Endothelial cell of umbilical vein (primary cell): ENCODE measurements around the gene ENPP3. TPM values are rescaled to one million over a fixed set of nuclear protein-coding genes. Genes with fewer than 3 reads are reported as not detected.
A peak's percentile ranks its signal among the peaks of the same experiment; 100 is the strongest.

ENCODE experiments used
- BruUV-seq: library from RNA; stranded (reverse); fragments of 400-500 nt; replicated peaks from 2 replicates; lab custom pipeline; 2021; lab: Mats Ljungman, UMichigan
- CTCF ChIA-PET: fragments of 300-600, 350-600 bp; sonication (Branson Sonifier 250); formaldehyde crosslinking; loops from one replicate; lab custom pipeline; 2021; ENCODE audit warnings: antibody characterized with exemption, inconsistent platforms; lab: Charles Lee
- POLR2A ChIA-PET: fragments of 300-600, 350-600 bp; sonication (Branson Sonifier 250); formaldehyde crosslinking; loops from one replicate; lab custom pipeline; 2021; ENCODE audit warnings: antibody characterized with exemption, inconsistent platforms; lab: Charles Lee
- DNase-seq: peaks from one replicate; pipeline ENCODE4 v3.0.0-alpha.2; 2011; ENCODE audit warnings: low read depth, low spot score
- FAIRE-seq: peaks from 2 replicates; lab custom pipeline; 2011; peaks lifted over from hg19 to GRCh38; lab: Jason Lieb, UNC
- H2AFZ ChIP-seq: 2 replicates; pipeline ENCODE4 v1.6.0; 2012; ENCODE audit warnings: low read depth, low read length, control low read depth, inconsistent platforms
- H3K27ac ChIP-seq: 2 replicates; pipeline ENCODE4 v1.5.1; 2011; ENCODE audit warnings: low read depth, mild to moderate bottlenecking, control low read depth, low read length, moderate library complexity; ENCODE audit not compliant: insufficient read depth
- H3K27me3 ChIP-seq, 2 experiments: 2 replicates each; pipeline versions ENCODE4 v1.6.0 to v1.6.1; 2011; ENCODE audit warnings: low read length in 2 of 2, mixed read lengths in 1 of 2; ENCODE audit not compliant: control insufficient read depth in 2 of 2, insufficient read depth in 2 of 2
- H3K36me3 ChIP-seq, 2 experiments: 2 replicates in 1 of 2; 3 replicates in 1 of 2; pipeline ENCODE4 v1.5.1; 2011; ENCODE audit warnings: low read length in 2 of 2, mild to moderate bottlenecking in 1 of 2, moderate library complexity in 1 of 2; ENCODE audit not compliant: control insufficient read depth in 2 of 2, insufficient read depth in 2 of 2; ENCODE audit errors: extremely low read depth in 1 of 2
- H3K4me1 ChIP-seq: 3 replicates; pipeline ENCODE4 v1.5.1; 2011; ENCODE audit warnings: mild to moderate bottlenecking, low read length; ENCODE audit not compliant: control insufficient read depth, insufficient read depth; ENCODE audit errors: extremely low read depth
- H3K4me2 ChIP-seq: 2 replicates; pipeline ENCODE4 v1.6.1; 2011; ENCODE audit warnings: low read length, control low read depth, mixed read lengths; ENCODE audit not compliant: insufficient read depth
- H3K4me3 ChIP-seq, 3 experiments: fragments of 200-600 bp in 1 of 3; sonication (generic), shearing (Covaris generic) in 1 of 3; replicated peaks in 1 of 3; 2 replicates each; pipeline ENCODE4 v1.5.1; 2011 to 2016; ENCODE audit warnings: control low read depth in 3 of 3, low read length in 3 of 3, mild to moderate bottlenecking in 2 of 3, inconsistent platforms in 1 of 3, low read depth in 1 of 3, moderate library complexity in 1 of 3; ENCODE audit not compliant: insufficient read depth in 1 of 3
- H3K79me2 ChIP-seq: 2 replicates; pipeline ENCODE4 v1.6.0; 2012; ENCODE audit warnings: low read length, inconsistent platforms; ENCODE audit not compliant: control insufficient read depth, insufficient read depth
- H3K9ac ChIP-seq: replicated peaks from 2 replicates; pipeline ENCODE3; 2011; ENCODE audit warnings: low read length, control low read depth; ENCODE audit not compliant: insufficient read depth; ENCODE audit errors: extremely low read depth
- H3K9me1 ChIP-seq: replicated peaks from 3 replicates; pipeline ENCODE4 v1.6.0; 2011; ENCODE audit warnings: mild to moderate bottlenecking, low read length; ENCODE audit not compliant: control insufficient read depth, insufficient read depth; ENCODE audit errors: extremely low read depth
- H3K9me3 ChIP-seq: replicated peaks from 2 replicates; pipeline ENCODE4 v1.5.1; 2012; ENCODE audit warnings: low read length, inconsistent platforms; ENCODE audit not compliant: control insufficient read depth, insufficient read depth
- H4K20me1 ChIP-seq: replicated peaks from 2 replicates; pipeline ENCODE3; 2011; ENCODE audit warnings: mild to moderate bottlenecking, low read length; ENCODE audit not compliant: control insufficient read depth, insufficient read depth; ENCODE audit errors: extremely low read depth
- EZH2 ChIP-seq: IDR thresholded peaks from 2 replicates; pipeline ENCODE4 v1.6.1; 2012; ENCODE audit warnings: borderline replicate concordance, low read depth, mild to moderate bottlenecking, moderate library complexity, low read length, inconsistent platforms; ENCODE audit not compliant: severe bottlenecking
- FOS ChIP-seq: IDR thresholded peaks from 2 replicates; pipeline ENCODE4 v1.6.1; 2011; ENCODE audit warnings: mild to moderate bottlenecking, low read length, moderate library complexity, borderline replicate concordance; ENCODE audit not compliant: insufficient read depth
- GATA2 ChIP-seq: IDR thresholded peaks from 2 replicates; pipeline ENCODE4 v1.7.0; 2011; ENCODE audit warnings: low read depth, mild to moderate bottlenecking, moderate library complexity, mixed read lengths, low read length; ENCODE audit not compliant: insufficient read length, insufficient read depth
- JUN ChIP-seq: IDR thresholded peaks from 2 replicates; pipeline ENCODE4 v1.6.1; 2011; ENCODE audit warnings: borderline replicate concordance, low read depth; ENCODE audit not compliant: insufficient read length, insufficient read depth
- MAX ChIP-seq: IDR thresholded peaks from 2 replicates; pipeline ENCODE4 v1.6.1; 2011; ENCODE audit not compliant: insufficient read depth, insufficient read length
- MYC ChIP-seq: IDR thresholded peaks from one replicate; pipeline ENCODE4 v1.6.1; 2011; ENCODE audit warnings: mild to moderate bottlenecking, low read depth, low read length
- POLR2A ChIP-seq: IDR thresholded peaks from 2 replicates; pipeline ENCODE4 v1.6.1; 2012; ENCODE audit warnings: low read depth, mild to moderate bottlenecking, control low read depth, low read length
- POLR2AphosphoS5 ChIP-seq: IDR thresholded peaks from 2 replicates; pipeline ENCODE4 v1.6.1; 2012; ENCODE audit warnings: low read depth, mild to moderate bottlenecking, control low read depth, low read length, moderate library complexity; ENCODE audit not compliant: insufficient read depth
- dilution Hi-C: fragments of 300-500 bp; cut with MboI; formaldehyde crosslinking; loops from one replicate; pipeline ENCODE4 v1.15.0; 2019; ENCODE audit warnings: low sequenced_read_pairs; ENCODE audit not compliant: extremely low pct_ligation_motif_present
- intact Hi-C: fragments of 100-400 bp; cut with micrococcal nuclease; formaldehyde crosslinking; loops from one replicate; pipeline ENCODE4 v1.10.0; 2022
- polyA plus RNA-seq, 4 experiments: library from polyadenylated mRNA; depleted of rRNA in 3 of 4; stranded (reverse) in 3 of 4; unstranded in 1 of 4; fragments of >200 nt; gene quantifications; 2 replicates each; pipeline versions ENCODE4 v1.2.1 to v1.2.3, GENCODE V29; 2011 to 2012; ENCODE audit warnings: missing spikeins in 1 of 4
- total RNA-seq: library from RNA; stranded (reverse); gene quantifications from 2 replicates; pipeline ENCODE4 v1.2.3, GENCODE V29; 2021
- TF ChIP-seq, protein P1 (sequence below), 2 donors: IDR thresholded peaks; 1 replicate in 1 of 2; 2 replicates in 1 of 2; pipeline ENCODE4 v1.5.1; 2011; ENCODE audit warnings: low read length in 2 of 2, mild to moderate bottlenecking in 2 of 2, moderate library complexity in 2 of 2, control low read depth in 1 of 2, inconsistent platforms in 1 of 2, low read depth in 1 of 2; ENCODE audit not compliant: insufficient read depth in 1 of 2; ENCODE audit errors: extremely low read depth in 1 of 2

Gene ENPP3
- total and polyA plus RNA-seq, 2 donors (not counting 3 experiments of a cell fraction or from before 2014, with no cell fraction given), result not detected

DNA sequence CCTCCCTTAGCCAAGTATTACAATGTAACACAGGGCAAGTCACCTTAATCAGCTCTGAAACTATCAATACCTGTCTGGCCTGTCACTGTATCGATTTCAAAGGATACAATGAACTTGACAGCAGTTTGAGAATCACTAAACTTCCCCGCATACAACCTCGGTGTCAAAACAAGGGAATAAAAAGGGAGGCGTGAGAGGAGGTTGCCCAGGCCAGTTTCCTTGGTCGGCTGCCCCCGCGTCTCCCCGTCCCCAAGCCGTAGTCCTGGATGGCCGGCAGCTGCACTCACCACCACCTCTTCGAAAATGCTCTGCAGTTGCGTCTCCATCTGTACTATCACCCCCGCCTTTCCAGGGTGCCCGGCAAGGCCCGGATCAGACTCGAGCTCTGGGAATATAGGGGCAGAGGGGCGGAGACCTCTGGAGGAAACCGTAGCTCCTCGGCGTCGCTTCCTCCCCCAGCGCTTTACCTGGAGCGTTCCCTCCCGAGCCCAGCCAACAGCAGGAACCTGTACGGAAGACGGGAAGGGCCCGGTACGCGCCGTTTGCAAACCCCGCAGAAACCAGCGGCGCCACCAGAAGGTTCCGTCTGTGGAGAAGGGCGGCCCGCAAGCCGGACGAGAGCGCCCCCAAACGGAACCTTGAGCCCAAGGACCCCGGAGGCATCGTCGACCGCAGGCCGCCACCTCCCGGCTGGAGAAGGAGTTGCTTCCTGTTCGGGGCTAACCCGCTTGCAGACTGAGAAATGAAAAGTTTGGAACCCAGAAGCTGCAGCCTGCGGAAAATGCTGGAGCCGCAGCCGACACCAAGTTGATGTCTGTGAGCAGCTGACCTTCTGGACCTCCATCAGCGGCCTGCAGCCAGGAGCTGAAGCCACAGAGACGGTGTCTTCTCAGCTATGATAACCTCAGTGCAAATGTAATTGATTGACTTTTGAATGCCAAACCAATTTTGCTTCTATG is 9.1 kb upstream of the ENPP3 start, which contains the start of gene MED23:
Gene MED23, minus strand, starts transcription at position 519 of the 959 bp plus-strand sequence. Its CDS starts 193 bp downstream, at position 326.
- no peaks in the 10 kb centered on the region for H3K9me3 ChIP-seq
- H3K27me3 ChIP-seq, result peaks cover 4 to 9% of the 10 kb centered on the region in 2 experiments
- no peak for TF ChIP-seq JUN
- no peak for TF ChIP-seq EZH2
- no peak for TF ChIP-seq GATA2
- peak; percentile 85 for TF ChIP-seq POLR2AphosphoS5
- TF ChIP-seq, protein P1, sequence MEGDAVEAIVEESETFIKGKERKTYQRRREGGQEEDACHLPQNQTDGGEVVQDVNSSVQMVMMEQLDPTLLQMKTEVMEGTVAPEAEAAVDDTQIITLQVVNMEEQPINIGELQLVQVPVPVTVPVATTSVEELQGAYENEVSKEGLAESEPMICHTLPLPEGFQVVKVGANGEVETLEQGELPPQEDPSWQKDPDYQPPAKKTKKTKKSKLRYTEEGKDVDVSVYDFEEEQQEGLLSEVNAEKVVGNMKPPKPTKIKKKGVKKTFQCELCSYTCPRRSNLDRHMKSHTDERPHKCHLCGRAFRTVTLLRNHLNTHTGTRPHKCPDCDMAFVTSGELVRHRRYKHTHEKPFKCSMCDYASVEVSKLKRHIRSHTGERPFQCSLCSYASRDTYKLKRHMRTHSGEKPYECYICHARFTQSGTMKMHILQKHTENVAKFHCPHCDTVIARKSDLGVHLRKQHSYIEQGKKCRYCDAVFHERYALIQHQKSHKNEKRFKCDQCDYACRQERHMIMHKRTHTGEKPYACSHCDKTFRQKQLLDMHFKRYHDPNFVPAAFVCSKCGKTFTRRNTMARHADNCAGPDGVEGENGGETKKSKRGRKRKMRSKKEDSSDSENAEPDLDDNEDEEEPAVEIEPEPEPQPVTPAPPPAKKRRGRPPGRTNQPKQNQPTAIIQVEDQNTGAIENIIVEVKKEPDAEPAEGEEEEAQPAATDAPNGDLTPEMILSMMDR (IDR thresholded peaks at IDR 0.05; ENCODE audit: extremely low read depth in 1 of 2, insufficient read depth in 1 of 2, low read depth in 1 of 2, low read length in 2 of 2), result peak; percentile 99 to 100
- no peak for TF ChIP-seq FOS
- no peak for TF ChIP-seq MAX
- TF ChIP-seq MYC, result no peak
- TF ChIP-seq POLR2A, result peak; percentile 63
- H3K9me1 ChIP-seq, result no peaks in the 10 kb centered on the region
- H3K4me3 ChIP-seq, result peak within 1 kb of the TSS; percentile 51 to 79 (median 75)
- DNase-seq (peak; percentile 97), FAIRE-seq (peak; percentile 93)
- H3K9ac ChIP-seq, result peak within 1 kb of the TSS; percentile 70
- BruUV-seq, result TSS peak; percentile 57
- peaks cover 4 to 5% of the 10 kb centered on the region in 2 experiments for H3K36me3 ChIP-seq
- peak within 1 kb of the TSS; percentile 98 for H2AFZ ChIP-seq
- H3K27ac ChIP-seq, result peak within 1 kb of the TSS; percentile 1
- peak within 1 kb of the TSS; percentile 93 for H3K4me2 ChIP-seq
- POLR2A ChIA-PET, result interaction anchor here (1.1 kb wide), 1 partner anchor 25 kb away, joined by 7 read pairs; no protein-coding TSS in a partner anchor
- dilution Hi-C loops, result no loop called here
- H3K4me1 ChIP-seq, result peaks cover 8% of the 10 kb centered on the region
- CTCF ChIA-PET, result interaction anchor here (0.5 to 2.8 kb wide), 25 partner anchors 9 to 885 kb away, joined by 3 to 31 read pairs (median 4); partner anchors contain the start of genes ENPP3 and STX7
- intact Hi-C loops, result loop anchor here (1.0 to 2.0 kb wide), 3 partner anchors 15 to 236 kb away; no protein-coding TSS in a partner anchor
- no peaks in the 10 kb centered on the region for H4K20me1 ChIP-seq
- H3K79me2 ChIP-seq, result peaks cover 12% of the 10 kb centered on the region
